BE2C (cell line): ENCODE results near the gene PTCD1.
A peak's percentile ranks its signal among the peaks of the same experiment; 100 is the strongest.

ENCODE experiments used
- DNase-seq: peaks from one replicate; pipeline ENCODE4 v3.0.0-alpha.2; 2020
- H3K27me3 ChIP-seq: fragments of 250-450 bp; sonication (Bioruptor Pico); 2 replicates; pipeline ENCODE4 v1.5.1; 2020; ENCODE audit warnings: mild to moderate bottlenecking
- H3K36me3 ChIP-seq: fragments of 250-450 bp; sonication (Bioruptor Pico); 2 replicates; pipeline ENCODE4 v1.5.1; 2020; ENCODE audit warnings: mild to moderate bottlenecking
- H3K4me1 ChIP-seq: fragments of 250-450 bp; sonication (Bioruptor Pico); 2 replicates; pipeline ENCODE4 v1.5.1; 2020
- H3K4me3 ChIP-seq: 2 replicates; pipeline ENCODE4 v1.5.1; 2011; ENCODE audit warnings: low read depth, low read length
- H3K9me3 ChIP-seq: fragments of 250-450 bp; sonication (Bioruptor Pico); 2 replicates; pipeline ENCODE4 v1.5.1; 2020
- TF ChIP-seq, protein P1 (sequence below): IDR thresholded peaks from 2 replicates; pipeline ENCODE4 v1.5.1; 2012; ENCODE audit warnings: mild to moderate bottlenecking, low read depth, low read length

The PTCD1 gene

GRCh38 chr7:99459087-99459486 is 20.5 kb upstream of the PTCD1 start:
- no peaks in the 10 kb centered on the region for H3K27me3 ChIP-seq
- TF ChIP-seq, protein P1, sequence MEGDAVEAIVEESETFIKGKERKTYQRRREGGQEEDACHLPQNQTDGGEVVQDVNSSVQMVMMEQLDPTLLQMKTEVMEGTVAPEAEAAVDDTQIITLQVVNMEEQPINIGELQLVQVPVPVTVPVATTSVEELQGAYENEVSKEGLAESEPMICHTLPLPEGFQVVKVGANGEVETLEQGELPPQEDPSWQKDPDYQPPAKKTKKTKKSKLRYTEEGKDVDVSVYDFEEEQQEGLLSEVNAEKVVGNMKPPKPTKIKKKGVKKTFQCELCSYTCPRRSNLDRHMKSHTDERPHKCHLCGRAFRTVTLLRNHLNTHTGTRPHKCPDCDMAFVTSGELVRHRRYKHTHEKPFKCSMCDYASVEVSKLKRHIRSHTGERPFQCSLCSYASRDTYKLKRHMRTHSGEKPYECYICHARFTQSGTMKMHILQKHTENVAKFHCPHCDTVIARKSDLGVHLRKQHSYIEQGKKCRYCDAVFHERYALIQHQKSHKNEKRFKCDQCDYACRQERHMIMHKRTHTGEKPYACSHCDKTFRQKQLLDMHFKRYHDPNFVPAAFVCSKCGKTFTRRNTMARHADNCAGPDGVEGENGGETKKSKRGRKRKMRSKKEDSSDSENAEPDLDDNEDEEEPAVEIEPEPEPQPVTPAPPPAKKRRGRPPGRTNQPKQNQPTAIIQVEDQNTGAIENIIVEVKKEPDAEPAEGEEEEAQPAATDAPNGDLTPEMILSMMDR: peak; percentile 43
- no peaks in the 10 kb centered on the region for H3K9me3 ChIP-seq
- H3K4me1 ChIP-seq: no peaks in the 10 kb centered on the region
- peaks cover 87% of the 10 kb centered on the region for H3K36me3 ChIP-seq
- no peak overlapping the region for H3K4me3 ChIP-seq
- DNase-seq: peak; percentile 49

DNA sequence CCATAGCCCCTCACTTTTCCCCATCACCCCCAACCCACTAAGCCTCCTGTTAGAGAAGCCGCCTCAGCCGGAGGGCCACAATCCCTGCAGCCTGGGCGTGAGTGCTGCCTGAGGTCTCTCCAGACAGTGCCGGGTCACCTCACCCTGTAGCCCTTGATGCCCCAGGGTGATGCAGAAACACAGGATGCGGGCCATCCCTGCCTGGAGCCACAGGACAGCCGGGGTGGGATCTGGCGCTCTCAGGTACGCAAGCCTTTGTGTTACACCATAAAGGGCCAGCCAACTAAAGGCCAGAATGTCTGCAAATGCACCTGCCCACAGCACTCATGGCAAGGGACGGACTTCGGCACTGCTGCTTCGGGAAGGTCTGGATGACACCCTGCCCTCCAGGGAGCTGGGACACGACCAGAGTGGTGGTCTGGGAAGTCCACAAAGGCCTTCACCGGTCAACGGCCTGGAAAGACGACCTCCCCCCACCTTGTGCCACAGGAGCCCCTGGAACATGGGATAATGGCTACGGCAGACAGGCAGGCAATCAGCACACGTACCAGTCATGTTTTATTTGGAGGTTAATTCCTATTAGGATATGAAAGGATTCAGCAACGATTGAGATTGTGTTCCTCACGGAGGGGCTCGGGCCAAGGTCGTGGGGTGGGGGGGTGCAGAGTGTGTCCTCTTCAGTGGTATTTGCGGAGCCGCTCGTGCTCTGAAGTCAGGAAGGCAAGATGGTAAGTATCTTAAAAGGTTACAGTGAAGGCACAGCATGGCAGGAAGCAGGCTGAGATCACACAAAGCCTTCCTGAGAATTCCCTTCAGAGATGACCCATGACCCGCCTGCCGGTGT is 19.3 kb upstream of the PTCD1 start:
- Histone ChIP-seq H3K36me3 (peaks cover 93% of the 10 kb centered on the region), H3K4me1 (no peaks in the 10 kb centered on the region), H3K4me3 (no peak overlapping the region), H3K9me3 (no peaks in the 10 kb centered on the region), H3K27me3 (no peaks in the 10 kb centered on the region)
- TF ChIP-seq, protein P1: no peak
- no peak for DNase-seq

DNA sequence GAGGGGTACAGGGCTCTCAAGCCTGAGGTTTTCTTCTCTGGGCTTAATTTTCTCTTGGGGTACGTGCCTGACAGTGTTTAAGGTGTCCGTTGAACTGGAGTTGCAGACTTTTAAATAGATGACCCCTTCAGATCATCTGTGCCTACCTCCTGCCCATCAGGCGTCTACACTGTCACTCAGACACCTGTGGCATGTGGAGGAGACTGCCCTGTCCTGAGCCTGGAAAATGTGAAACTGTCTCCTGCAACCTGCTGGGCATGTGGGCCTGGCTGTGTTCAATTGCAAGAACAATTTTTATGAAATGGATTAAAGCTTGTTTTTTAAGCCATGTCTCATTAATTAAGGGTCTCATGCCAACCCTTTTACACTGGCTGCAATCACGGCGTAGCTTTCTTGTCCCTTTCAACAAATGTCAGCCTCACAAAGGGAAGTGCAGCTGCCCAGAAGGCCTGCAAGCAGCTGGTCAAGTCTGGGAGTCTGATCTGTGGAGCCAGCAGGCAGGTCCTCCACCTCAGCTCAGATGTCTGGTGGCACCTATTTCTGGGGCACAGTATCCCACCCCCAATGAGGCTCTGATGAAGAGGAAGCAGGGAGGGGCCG is 18.6 kb upstream of the PTCD1 start:
- Histone ChIP-seq H3K27me3 (no peaks in the 10 kb centered on the region), H3K36me3 (peaks cover 93% of the 10 kb centered on the region), H3K9me3 (no peaks in the 10 kb centered on the region), H3K4me1 (no peaks in the 10 kb centered on the region), H3K4me3 (no peak overlapping the region)
- TF ChIP-seq, protein P1: no peak
- no peak for DNase-seq

- Histone ChIP-seq H3K36me3 (peaks cover 90% of the 10 kb centered on the region), H3K9me3 (no peaks in the 10 kb centered on the region)
Observed at GRCh38 chr7:99456288-99456687, 17.7 kb upstream of the PTCD1 start.

DNA sequence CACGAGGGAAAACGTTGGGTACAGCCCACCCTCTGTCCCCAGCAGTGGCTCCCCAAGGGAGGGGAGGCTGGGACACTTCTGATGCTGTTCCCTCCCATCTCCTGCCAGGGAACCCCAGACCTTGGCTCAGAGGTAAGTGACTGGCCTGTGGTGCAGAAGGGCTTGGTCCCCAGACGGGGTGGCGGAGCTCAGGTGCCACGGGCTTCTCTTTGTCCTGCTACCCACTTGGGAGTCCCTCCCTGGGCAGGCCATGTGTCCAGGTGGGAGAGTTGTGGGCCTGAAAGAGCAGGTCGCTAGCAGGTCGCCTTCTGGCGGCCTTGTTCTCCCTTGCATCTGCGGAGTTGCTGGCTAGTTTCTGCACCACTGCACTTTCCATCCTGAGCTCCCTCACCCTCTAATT is 17.3 kb upstream of the PTCD1 start:
- Histone ChIP-seq H3K36me3 (peaks cover 90% of the 10 kb centered on the region), H3K27me3 (no peaks in the 10 kb centered on the region), H3K9me3 (no peaks in the 10 kb centered on the region), H3K4me3 (no peak overlapping the region), H3K4me1 (no peaks in the 10 kb centered on the region)
- TF ChIP-seq, protein P1: no peak
- DNase-seq: no peak

More at GRCh38 chr7:99456288-99456687, 17.7 kb upstream of the PTCD1 start:
- no peak overlapping the region for H3K4me3 ChIP-seq
- TF ChIP-seq, protein P1: no peak
- no peaks in the 10 kb centered on the region for H3K27me3 ChIP-seq
- no peak for DNase-seq
- H3K4me1 ChIP-seq: no peaks in the 10 kb centered on the region

DNA sequence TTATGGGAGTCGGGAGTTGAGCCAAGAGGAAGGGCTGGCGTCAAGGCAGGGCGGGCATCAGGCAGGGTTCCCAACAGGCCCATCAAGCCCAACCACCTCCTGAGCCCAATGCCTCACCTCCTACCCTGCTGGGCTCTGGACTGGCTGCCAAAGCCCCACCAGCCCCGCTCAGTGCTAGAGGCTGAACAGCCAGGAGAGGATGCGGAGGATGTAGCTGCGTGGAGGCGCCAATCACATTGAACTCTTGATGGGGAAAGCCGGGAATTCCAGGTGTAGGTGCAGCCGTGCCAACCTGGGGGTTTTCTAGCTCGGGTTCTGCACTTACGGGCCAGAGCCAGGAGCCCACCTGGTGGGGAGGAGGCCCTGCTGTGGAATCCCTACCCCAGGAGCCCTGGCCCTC is 14.5 kb upstream of the PTCD1 start:
- H3K9me3 ChIP-seq: no peaks in the 10 kb centered on the region
- no peaks in the 10 kb centered on the region for H3K27me3 ChIP-seq
- TF ChIP-seq, protein P1: no peak
- no peaks in the 10 kb centered on the region for H3K4me1 ChIP-seq
- no peak overlapping the region for H3K4me3 ChIP-seq
- H3K36me3 ChIP-seq: peaks cover 91% of the 10 kb centered on the region
- no peak for DNase-seq
